Right kidney (tissue), 1 donor: ENCODE data around the gene TIAM1.

Experiments
- DNase-seq: peaks from one replicate; pipeline ENCODE4 v3.0.0-alpha.2; 2016

The TIAM1 gene

GRCh38 chr21:31132574-31133242 is 211.4 kb downstream of the TIAM1 start:
- no peak for DNase-seq

DNA sequence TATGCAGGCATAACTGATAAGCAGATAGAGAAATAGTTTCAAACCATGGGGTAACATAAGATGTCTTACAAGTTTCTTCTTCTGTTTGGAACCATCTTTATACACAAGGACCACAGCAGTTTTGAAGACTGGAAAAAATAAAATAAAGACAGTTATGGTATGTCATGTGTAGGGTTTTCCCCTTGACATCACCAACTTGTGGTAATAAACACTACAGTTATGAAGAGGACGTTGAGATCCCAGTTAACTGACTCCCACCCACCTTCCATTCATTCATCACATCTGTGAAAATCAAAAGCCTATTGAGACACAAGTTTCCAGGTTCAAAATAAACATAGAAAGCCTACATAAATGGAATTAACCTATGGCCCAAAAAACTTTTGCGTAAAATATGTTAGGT is 213.2 kb downstream of the TIAM1 start:
- DNase-seq = no peak

- no peak for DNase-seq
Measured at GRCh38 chr21:31128234-31128633, 215.8 kb downstream of the TIAM1 start.

DNA sequence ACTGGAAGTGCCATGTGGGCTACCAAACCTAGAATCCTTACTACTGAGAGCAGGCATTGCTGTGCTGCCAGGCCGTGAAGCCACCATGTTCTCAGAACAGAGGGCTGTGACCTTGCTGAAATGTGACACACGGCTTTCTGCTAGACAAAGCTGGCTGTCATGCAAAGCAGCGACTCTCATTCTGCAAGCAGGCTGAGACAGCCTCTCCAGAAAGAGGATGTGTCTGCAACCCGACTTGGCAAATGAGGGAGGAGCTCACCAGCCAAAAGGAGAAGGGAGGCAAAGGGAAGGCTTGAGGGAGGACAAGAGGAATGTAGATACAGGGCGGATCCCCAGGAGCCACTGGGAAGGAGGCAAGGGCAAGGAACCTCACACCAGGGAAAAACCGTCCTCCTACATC is 220.1 kb downstream of the TIAM1 start:
- DNase-seq = no peak

DNA sequence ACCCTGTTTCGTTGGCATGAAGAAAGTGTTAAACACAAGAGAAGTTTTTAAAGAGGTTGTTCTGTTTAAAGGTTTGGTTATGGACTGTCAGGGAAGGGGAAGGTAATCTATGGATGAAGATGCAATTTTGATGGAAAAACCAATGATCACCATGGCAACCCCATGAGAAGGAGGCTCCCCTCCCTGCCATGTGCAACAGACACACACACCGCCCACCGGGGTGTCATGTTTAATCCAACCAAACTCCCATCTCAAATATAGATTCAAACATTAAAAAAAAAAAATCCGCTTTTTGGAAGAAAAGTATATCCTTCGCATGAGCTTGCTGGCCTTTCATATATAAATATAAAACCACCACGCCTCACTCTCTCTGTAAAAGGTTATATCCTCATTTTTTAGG is 224.9 kb downstream of the TIAM1 start:
- no peak for DNase-seq

DNA sequence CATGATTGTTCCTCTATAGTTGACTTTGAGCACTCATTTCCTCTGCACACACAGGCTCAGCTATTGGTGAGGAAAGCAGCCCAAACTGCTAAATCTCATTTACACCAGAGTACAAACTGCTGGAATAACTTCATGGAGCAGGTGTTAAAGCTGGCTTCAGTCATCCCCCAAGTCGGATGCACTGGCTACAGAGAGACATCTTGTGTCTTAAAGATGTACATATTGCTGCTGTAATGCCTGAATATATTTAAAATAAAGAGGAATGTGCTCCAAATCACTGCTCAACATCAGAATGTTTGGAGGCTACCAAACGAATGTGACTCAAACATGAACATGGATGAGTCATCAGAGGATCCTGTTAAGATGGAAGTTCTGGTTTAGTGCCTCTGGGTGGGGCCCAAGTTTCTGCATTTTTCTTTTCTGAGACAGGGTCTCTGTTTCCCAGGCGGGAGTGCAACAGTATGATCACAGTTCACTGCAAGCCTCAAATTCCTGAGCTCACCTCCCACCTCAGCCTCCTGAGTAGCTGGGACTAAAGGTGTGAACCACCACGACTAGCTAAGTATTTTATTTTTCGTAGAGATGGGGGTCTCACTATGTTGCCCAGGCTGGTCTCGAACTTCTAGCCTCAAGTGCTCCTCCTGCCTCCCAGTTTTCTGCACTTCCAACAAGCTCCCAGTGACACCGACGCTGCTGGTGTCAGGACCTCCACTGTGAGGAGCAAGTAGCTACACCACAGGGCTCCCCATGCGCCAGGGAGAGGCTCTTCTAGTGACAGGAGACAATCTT is 226.7 kb downstream of the TIAM1 start:
- no peak for DNase-seq

GRCh38 chr21:31115249-31115648 is 228.8 kb downstream of the TIAM1 start:
- DNase-seq = no peak

DNA sequence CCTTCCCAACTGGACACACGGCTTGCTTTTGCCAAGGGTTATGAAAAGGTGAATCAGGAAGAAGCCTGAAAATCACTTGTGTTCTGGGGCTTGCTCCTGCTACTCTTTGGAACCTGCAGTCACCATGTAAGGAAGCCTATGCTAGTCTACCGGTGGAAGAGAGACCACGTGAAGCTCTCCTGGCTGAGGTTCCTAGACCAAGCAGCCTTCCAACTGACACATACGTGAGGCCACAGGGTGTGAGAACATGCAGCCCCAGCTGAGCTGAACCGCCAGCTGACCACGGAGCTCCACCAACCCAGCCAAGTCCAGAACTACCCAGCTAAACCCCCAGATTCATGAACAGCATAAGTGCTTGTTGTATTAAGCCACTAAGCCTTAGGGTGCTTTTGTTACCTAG is 233.0 kb downstream of the TIAM1 start:
- no peak for DNase-seq

GRCh38 chr21:31110430-31110829 is 233.6 kb downstream of the TIAM1 start:
- no peak for DNase-seq

- no peak for DNase-seq
Measured at GRCh38 chr21:31107871-31108270, 236.2 kb downstream of the TIAM1 start.

DNA sequence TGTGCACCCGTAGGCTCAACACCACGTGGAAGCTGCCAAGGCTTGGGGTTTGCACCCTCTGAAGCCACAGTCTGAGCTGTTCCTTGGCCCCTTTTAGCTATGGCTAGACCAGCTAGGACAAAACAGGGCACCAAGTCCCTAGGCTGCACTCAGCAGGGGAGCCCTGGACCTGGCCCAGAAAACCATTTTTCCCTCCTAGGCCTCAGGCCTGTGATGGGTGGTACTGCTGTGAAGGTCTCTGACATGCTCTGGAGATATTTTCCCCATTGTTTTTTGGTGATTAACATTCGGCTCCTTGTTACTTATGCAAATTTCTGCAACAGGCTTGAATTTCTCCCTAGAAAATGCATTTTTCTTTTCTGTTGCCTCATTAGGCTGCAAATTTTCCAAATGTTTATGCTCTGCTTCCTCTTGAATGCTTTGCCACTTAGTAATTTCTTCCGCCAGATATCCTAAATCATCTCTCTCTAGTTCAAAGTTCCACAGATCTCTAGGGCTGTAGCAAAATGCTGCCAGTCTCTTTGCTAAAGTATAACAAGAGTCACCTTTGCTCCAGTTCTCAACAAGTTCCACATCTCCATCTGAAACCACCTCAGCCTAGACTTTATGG is 236.8 kb downstream of the TIAM1 start:
- DNase-seq = no peak

DNA sequence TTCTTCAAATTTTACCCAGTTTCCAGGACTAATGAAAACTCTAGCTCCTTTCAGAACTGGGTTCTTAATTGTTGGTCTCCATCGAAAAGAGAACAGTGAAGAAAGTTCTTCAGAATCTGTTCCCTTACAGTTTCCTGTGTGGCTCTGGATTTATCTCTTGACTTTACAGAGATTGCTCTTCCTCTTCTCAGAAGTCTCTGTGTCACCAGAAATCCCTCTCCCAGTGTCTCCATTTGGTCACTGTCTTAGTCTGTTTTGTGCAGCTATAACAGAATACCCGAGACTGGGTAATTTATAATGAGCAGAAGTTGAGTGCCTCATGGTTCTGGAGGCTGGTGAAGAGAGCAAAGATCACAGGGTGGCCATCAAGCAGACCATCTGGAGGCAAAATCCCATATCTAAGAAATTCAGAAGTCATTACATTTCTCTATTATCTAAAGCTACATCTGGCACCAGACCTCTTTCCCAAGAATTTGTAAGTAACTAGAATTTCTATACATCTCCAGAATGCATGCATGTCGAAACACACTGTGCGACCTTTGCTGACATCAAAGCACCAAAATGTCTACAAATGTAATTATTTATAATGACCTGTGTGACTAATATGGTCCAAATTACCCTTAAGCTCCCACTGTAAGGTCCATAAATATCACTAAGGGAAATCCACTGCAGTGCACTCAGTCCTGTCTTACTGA is 240.3 kb downstream of the TIAM1 start:
- DNase-seq = no peak

DNA sequence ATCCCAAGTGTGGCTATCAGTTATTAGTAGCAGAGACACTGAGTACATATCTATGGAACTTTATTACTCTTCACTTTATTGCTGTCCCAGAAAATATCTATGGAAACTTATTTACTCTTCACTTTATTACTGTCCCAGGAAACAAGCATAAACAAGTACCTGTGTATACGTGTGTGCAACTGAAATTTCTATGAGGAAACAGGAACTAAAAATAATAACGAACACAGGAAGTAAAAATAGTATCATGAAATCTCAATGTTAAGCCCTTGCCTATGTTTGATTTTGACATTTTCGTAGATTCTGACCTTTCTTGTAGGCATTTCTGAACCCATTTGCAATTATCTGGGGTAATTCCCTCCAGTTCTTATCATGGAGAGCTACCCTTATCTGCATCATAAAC is 240.9 kb downstream of the TIAM1 start:
- DNase-seq = no peak

DNA sequence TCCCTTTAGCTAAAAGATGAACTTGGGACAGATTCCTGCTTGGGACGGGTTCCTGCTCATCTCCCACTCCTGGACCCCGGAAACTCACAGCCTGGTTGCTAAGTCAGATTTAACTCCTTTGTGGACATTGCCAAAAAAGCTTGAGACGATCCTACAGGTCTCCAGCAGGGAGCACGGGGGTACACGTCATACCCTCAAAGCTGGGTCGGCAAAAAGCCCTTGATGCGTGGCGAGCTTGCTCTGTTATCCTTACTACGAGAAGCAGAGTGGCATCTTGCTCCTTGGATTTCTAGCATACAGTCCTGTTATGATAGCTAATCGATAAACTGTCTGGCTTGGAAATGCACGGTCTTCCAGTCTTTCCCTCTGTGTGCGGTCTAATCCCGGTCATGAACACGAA is 244.9 kb downstream of the TIAM1 start:
- DNase-seq = no peak

- peak; percentile 47 for DNase-seq
Measured at GRCh38 chr21:31098576-31099005, 245.5 kb downstream of the TIAM1 start.

GRCh38 chr21:31092832-31093625 is 251.0 kb downstream of the TIAM1 start:
- DNase-seq = no peak

- DNase-seq = no peak
Measured at GRCh38 chr21:31090376-31090775, 253.7 kb downstream of the TIAM1 start.

GRCh38 chr21:31088474-31088751 is 255.6 kb downstream of the TIAM1 start:
- DNase-seq = no peak

DNA sequence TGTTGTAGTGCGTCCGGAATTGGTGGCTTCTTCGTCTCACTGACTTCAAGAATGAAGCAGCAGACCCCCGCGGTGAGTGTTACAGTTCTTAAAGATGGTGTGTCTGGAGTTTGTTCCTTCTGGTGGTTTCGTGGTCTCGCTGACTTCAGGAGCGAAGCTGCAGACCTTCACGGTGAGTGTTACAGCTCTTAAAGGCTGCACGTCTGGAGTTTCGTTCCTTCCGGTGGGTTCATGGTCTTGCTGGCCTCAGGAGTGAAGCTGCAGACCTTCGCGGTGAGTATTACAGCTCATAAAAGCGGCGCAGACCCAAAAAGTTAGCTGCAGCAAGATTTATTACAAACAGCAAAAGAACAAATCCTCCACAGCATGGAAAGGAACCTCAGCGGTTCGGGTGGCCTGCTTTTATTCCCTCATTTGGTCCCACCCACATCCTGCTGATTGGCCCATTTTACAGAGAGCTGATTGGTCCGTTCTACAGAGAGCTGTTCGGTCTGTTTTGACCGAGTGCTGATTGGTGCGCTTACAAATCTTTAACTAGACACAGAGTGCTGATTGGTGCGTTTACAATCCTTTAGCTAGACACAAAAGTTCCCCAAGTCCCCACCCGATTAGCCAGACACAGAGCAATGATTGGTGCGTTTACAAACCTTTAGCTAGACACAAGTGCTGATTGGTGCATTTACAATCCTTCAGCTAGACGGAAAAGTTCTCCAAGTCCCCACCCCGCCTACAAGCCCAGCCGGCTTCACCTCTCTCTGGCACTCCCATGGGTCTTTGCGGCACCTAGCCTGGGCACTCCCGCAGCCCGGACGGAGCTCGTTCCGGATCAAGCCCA is 256.2 kb downstream of the TIAM1 start:
- no peak for DNase-seq

DNA sequence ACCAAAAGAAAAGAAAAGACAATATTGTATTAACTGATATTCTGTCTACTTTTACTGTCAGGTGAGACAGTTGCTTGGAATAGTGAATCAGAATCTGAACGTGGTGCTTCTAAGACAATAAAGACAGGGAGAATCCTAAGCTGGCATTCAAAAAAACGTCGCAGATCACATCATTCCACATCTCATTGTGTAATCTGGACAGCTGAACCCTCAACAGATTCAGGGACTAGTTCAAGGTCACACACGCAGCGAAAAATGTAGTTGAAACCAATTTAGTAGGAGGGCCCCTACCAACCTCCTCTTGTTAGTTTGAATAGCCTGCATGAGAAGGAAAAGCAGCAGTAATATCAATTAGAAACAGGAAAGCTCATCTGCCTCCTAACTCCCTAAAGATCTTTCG is 259.4 kb downstream of the TIAM1 start:
- DNase-seq = no peak

- DNase-seq = no peak
Measured at GRCh38 chr21:31078796-31079195, 265.3 kb downstream of the TIAM1 start.

DNA sequence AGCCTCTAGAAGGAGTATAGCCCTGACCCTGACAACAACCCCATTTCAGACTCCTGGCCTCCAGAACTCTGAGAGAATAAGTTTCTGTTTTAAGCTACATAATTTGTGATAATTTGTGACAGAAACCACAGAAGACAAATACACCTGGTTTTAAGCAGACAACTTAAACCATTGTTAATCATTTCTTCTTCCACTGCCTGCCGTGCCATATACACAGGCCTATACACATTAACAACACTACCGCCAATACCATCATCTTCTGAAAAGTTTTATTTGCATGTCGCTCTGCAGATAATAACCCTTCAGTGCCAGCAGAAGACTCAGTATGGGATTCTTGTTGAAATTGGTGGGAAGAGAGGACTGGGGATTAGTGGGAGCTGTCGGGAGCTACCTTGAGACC is 265.8 kb downstream of the TIAM1 start:
- DNase-seq = no peak
